AG04449 (cell line): ENCODE data around the gene TAF15.

Source experiments
- CTCF ChIA-PET: fragments of 350-600 bp; formaldehyde crosslinking; extraction: SDS; loops from one replicate; lab custom pipeline; 2021; ENCODE audit warnings: antibody characterized with exemption; lab: Yijun Ruan, JAX
- POLR2A ChIA-PET: fragments of 400-600, 350-600 bp; formaldehyde crosslinking; extraction: SDS; loops from one replicate; lab custom pipeline; 2020; ENCODE audit warnings: antibody characterized with exemption, inconsistent platforms; lab: Yijun Ruan, JAX
- DNase-seq: peaks from one replicate; pipeline ENCODE4 v3.0.0-alpha.2; 2010; ENCODE audit warnings: low read depth, low spot score
- H3K4me3 ChIP-seq: 2 replicates; pipeline ENCODE4 v1.5.1; 2011; ENCODE audit warnings: low read depth, mild to moderate bottlenecking, control low read depth, low read length
- TF ChIP-seq, protein P1 (sequence below): IDR thresholded peaks from one replicate; pipeline ENCODE4 v1.5.1; 2011; ENCODE audit warnings: mild to moderate bottlenecking, moderate library complexity, low read length, control low read depth, inconsistent platforms; ENCODE audit not compliant: insufficient read depth; ENCODE audit errors: missing control alignments

TAF15 gene

GRCh38 chr17:35864853-35865252 is 55.6 kb downstream of the TAF15 start:
- H3K4me3 ChIP-seq = no peak overlapping the region
- POLR2A ChIA-PET = no interaction called here
- CTCF ChIA-PET = interaction anchor here (2.8 kb wide), 1 partner anchor 16 kb away, joined by 19 read pairs; no protein-coding TSS in a partner anchor
- TF ChIP-seq, protein P1, sequence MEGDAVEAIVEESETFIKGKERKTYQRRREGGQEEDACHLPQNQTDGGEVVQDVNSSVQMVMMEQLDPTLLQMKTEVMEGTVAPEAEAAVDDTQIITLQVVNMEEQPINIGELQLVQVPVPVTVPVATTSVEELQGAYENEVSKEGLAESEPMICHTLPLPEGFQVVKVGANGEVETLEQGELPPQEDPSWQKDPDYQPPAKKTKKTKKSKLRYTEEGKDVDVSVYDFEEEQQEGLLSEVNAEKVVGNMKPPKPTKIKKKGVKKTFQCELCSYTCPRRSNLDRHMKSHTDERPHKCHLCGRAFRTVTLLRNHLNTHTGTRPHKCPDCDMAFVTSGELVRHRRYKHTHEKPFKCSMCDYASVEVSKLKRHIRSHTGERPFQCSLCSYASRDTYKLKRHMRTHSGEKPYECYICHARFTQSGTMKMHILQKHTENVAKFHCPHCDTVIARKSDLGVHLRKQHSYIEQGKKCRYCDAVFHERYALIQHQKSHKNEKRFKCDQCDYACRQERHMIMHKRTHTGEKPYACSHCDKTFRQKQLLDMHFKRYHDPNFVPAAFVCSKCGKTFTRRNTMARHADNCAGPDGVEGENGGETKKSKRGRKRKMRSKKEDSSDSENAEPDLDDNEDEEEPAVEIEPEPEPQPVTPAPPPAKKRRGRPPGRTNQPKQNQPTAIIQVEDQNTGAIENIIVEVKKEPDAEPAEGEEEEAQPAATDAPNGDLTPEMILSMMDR = no peak
- no peak for DNase-seq

GRCh38 chr17:35865412-35866340 is 56.4 kb downstream of the TAF15 start:
- TF ChIP-seq, protein P1 = no peak

DNA sequence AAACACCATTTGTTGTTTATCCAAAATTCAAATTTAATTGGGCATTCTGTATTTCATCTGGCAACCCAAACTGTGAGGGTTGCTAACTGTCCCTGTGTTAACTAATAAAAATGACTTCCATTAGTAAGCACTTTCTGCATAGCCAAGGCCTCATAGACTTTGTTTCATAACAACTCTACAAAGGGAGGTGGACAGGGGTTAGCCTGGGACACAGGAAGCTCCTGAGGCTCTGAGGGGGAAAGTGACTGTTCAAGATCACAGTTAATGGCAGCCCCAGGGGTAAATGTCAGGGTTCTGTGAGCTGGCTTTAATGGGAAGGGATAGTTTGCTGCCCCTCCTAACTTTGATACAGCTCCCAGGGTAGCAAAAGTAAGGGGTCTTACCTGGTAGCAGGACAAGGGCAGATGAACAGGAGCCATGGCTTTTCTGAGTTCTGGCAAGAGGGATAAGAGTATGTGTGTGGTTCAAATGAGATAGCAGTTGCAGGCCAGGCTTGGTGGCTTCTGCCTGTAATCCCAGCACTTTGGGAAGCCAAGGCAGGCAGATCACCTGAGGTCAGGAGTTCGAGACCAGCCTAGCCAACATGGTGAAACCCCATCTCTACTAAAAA is 57.2 kb downstream of the TAF15 start:
- H3K4me3 ChIP-seq = no peak overlapping the region
- no peak for DNase-seq
- CTCF ChIA-PET = interaction anchor here (2.8 kb wide), 1 partner anchor 18 kb away, joined by 19 read pairs; no protein-coding TSS in a partner anchor
- POLR2A ChIA-PET = no interaction called here
- TF ChIP-seq, protein P1 = no peak

More at GRCh38 chr17:35865412-35866340, 56.4 kb downstream of the TAF15 start:
- H3K4me3 ChIP-seq = no peak overlapping the region
- ChIA-PET POLR2A (no interaction called here), CTCF (interaction anchor here (2.8 kb wide), 1 partner anchor 17 kb away, joined by 19 read pairs; no protein-coding TSS in a partner anchor)
- no peak for DNase-seq

DNA sequence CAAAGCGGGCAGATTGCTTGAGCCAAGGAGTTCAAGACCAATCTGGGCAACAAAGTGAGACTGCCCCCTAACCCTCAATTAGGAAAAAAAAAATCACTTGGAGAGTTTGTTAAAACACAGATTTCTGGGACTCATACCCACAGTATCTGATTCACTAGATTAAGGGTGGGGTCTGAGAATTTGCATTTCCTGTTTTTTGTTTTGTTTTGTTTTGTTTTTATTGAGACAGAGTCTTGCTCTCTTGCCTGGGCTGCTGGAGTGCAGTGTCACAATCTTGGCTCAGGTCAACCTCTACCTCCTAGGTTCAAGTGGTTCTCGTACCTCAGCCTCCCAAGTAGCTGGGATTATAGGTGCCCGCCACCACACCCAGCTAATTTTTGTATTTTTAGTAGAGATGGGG is 58.3 kb downstream of the TAF15 start:
- TF ChIP-seq, protein P1 = no peak
- ChIA-PET POLR2A (no interaction called here), CTCF (interaction anchor here (2.6 kb wide), 1 partner anchor 18 kb away, joined by 9 read pairs; no protein-coding TSS in a partner anchor)
- H3K4me3 ChIP-seq = no peak overlapping the region
- DNase-seq = no peak

DNA sequence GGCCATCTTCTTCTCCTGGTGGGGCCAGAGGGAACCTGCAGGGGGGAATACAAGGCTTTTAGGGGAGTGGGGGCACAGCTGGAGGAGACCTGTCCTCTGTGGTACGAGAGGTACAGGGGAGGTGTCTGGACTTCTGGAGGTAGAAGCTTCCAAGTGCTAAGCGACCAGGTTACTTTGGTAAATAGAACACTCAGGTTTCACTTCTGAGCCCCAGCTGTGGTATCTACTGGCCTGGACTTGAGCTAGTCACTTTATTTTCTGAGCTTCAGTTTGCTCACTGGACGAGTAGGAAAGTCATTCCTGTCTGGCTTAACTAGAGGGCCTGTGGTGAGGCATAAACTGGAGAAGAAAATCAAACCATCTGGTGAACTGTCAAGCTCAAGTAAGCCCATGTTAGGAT is 59.5 kb downstream of the TAF15 start, which contains the start of gene HEATR9:
Gene HEATR9, minus strand, starts transcription at position 155 of the 400 bp plus-strand sequence. Its CDS starts 149 bp downstream, at position 6.
- no peak for DNase-seq
- no peak within 1 kb of the TSS for H3K4me3 ChIP-seq
- ChIA-PET CTCF (interaction anchor here (2.6 kb wide), 1 partner anchor 19 kb away, joined by 9 read pairs; no protein-coding TSS in a partner anchor), POLR2A (no interaction called here)
- TF ChIP-seq, protein P1 = no peak
